PFSK-1 (cell line): ENCODE measurements around the gene RBPMS2.

Source experiments
- POLR2AphosphoS5 ChIP-seq: IDR thresholded peaks from 2 replicates; pipeline ENCODE4 v1.6.1; 2012; ENCODE audit warnings: low read depth, mild to moderate bottlenecking, control low read depth, low read length, moderate library complexity
- REST ChIP-seq, 2 experiments: IDR thresholded peaks; 2 replicates each; pipeline versions ENCODE4 v1.6.1 to v1.8.0; 2011 to 2012; ENCODE audit warnings: low read depth in 2 of 2, low read length in 2 of 2, control low read depth in 1 of 2, inconsistent platforms in 1 of 2, mild to moderate bottlenecking in 1 of 2, moderate library complexity in 1 of 2; ENCODE audit not compliant: insufficient read depth in 1 of 2
- TAF1 ChIP-seq: IDR thresholded peaks from 2 replicates; pipeline ENCODE4 v1.6.1; 2012; ENCODE audit warnings: low read length, control low read depth, borderline replicate concordance; ENCODE audit not compliant: insufficient read depth

GRCh38 chr15:64746921-64747320 is 28.5 kb downstream of the RBPMS2 start:
- TF ChIP-seq POLR2AphosphoS5 = no peak
- TF ChIP-seq TAF1 = no peak
- TF ChIP-seq REST (IDR thresholded peaks at IDR 0.05; ENCODE audit: insufficient read depth in 1 of 2, low read depth in 2 of 2, low read length in 2 of 2) = no peak
